ENCODE measurements around the gene GPR137.

The GPR137 gene

DNA sequence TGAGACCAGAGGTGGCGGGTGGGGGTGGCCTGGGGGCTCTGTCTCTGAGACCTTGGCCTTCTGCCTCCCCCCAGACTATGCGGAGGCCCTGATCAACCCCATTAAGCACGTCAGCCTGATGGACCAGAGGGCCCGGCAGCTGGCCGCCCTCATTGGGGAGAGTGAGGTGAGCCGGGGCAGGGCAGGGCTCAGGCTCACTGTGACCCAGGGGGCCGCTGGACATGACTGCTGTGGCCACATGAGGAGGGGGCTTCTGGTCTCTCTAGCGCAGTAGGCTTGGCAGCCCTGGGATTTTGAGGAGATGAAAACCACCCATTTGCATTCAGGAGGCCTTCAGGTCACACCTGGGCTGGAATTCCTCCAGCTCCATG, 21.7 kb upstream of the GPR137 start:
- no peak for DNase-seq (ENCODE audit: low read depth in 2 of 2)

DNA sequence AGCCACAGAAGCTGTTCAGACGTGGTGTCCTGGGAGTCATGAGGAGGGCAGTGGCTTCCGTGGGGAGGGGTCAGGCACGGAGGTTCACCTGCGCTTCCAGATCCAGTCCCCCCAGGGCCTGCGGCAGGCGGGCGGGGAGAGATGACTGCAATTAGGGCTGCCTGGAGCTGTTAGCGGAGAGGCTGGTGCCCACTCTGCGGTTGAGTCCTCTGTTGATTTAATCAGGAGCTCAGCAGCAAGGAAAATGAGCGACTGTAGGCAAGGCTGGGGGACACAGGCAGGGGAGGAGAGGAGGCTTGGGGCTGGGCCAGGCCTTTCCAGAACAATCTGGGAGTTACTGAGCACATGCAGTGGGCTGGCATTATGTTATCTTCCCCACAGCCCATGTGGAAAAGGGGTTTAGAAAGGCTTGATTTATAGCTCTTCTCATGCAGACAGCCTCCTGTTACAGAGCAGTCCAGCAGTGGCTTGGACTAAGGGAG, 21.2 kb upstream of the GPR137 start:
- DNase-seq (ENCODE audit: low read depth in 2 of 2) = no peak

DNA sequence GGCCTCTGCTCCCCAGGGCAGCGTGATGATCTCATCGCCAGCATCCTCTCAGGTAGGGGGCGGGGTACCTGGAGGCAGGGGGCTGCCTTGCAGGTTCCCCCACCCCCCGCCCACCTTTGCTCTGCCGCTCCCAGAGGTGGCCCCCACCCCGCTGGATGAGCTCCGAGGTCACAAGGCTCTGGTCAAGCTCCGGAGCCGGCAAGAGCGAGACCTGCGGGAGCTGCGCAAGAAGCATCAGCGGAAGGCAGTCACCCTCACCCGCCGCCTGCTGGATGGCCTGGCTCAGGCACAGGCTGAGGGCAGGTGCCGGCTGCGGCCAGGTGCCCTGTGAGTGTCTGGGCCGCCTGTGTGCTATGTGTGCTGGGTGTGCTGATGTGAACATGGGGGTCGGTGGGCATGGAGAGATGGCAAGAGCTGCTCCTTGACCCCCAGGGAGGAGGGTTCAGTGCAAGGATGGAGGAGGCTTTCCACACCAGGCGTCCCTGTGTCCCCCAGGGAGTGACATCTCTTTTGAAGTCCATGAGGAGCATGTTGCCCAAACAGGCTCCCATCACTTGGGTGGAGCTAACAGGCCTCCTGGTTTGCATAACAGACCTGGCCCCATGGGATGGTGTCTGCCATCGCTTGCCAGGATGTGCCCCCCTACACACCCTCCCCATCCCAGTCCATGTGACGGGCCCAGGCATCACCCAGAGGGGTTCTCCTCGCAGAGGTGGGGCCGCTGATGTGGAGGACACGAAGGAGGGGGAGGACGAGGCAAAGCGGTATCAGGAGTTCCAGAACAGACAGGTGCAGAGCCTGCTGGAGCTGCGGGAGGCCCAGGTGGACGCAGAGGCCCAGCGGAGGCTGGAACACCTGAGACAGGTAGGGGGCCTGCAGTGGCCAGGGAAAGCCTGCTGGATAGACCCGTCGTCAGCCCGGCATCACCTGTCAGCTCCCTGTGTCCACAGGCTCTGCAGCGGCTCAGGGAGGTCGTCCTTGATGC, 20.2 kb upstream of the GPR137 start:
- no peak for DNase-seq (ENCODE audit: low read depth in 2 of 2)

DNA sequence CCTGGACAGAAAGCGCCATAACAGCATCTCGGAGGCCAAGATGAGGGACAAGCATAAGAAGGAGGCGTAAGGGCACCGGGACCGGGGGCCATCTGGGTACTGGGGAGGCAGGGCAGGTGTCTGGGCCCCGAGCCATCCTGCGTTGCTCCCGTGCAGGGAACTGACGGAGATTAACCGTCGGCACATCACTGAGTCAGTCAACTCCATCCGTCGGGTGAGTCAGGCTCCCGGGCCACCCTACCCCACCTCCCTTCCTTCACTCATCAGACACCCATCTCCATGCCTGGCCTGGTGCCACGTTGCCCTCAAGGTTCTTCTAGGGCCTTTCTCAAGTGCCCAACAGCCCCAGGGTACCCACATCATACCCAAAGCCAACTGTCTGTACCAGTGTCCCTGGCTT, 19.3 kb upstream of the GPR137 start:
- no peak for DNase-seq (ENCODE audit: low read depth in 2 of 2)

DNA sequence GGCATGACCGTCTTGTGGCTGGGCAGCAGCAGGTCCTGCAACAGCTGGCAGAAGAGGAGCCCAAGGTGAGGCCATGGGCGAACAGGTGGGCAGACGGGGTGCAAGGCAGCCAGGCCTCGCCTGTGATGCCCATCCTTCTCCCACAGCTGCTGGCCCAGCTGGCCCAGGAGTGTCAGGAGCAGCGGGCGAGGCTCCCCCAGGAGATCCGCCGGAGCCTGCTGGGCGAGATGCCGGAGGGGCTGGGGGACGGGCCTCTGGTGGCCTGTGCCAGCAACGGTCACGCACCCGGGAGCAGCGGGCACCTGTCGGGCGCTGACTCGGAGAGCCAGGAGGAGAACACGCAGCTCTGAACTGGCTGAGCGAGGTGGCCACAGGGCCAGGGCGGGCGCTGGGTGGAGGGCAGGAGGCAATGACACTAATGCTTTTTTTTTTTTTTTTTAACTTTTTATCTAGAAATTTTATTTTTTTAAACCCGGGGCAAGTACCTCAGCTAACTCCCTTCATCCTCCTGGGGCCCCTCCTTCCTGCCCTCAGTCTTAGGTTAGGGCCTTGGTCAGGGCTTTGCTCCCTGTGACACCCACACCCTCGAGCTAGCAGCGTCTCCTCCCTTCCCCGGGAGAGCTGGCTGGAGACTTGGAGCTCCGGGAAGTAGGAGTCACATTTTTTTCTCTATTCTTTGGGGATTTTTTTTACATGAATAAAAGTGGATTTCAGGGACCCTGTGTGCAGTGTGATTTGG, 18.3 kb upstream of the GPR137 start:
- DNase-seq (ENCODE audit: low read depth in 2 of 2) = no peak

DNA sequence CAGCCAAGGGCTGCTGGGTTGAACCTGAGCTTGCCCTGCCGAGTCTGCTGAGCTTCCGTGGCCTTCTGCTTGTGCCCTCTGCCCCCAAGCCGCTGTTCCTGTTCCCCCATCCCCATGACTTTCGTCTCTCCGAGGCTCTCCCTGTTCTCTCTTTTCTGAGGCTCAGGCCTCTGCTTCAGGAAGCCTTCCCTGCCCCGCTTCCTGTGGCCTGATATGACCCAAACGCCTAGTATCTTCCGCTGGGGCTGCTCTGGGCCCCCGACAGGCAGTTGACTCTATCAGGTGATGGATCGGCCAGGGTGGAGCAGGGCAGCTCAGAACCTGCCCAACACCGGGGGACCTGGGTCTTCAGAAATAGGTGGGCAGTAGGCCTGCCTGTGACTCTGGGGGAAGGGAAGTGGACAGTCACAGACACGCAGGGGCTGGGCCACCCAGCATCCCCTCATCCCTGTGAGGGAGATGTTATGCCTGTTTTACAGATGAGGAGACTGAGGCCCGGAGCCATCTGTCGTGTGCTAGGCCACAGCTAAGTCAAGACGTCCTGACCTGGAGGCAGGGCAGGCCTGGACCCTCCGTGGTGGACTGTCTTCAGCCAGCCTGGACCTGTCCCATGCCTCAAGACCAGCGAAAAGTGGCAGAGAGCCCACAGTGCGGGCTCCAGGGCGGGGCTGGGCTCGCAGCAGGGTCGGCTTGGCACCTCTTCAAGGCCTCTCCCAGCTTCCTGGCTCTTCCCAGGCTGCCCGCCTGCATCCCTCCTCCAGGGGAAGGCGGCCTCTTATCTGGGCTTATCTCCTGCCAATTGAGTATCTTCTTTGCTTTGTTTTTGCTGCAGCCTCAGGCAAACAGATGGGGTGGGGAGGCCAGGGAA, 17.4 kb upstream of the GPR137 start:
- no peak for DNase-seq (ENCODE audit: low read depth in 2 of 2)

DNA sequence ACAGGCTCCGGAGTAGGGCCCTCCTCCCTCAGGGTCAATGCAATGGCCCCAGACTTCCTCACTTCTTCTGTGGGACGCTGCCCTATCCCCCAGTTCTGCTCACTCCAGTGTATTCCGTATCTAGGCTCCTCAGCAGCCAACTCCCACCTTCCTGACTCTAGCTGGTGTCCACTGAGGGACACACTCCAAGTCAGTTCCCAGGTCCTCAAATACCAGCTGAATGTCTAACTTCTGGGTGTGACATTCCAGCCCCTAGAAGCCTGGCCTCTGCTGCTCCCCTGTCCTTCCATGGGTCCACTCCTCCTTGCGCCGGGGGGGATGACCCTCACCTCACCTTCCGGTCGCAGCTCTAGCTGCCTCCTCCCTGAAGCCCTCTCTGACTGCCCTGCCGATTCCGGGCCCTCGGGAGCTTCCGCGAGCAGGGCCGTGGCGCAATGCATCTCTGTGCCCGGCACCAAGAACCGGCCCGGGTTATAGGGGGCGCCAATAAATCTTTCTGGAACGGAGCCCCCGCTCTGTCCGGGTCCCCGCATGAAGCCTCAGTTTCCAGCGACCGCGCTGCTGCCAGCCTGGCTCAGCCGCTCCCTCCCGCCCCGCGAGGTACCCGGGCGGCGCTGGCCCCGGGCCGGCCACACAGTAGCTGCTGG, 16.6 kb upstream of the GPR137 start:
- DNase-seq (ENCODE audit: low read depth in 2 of 2) = peak in 1 of 2 donors; percentile 22

DNA sequence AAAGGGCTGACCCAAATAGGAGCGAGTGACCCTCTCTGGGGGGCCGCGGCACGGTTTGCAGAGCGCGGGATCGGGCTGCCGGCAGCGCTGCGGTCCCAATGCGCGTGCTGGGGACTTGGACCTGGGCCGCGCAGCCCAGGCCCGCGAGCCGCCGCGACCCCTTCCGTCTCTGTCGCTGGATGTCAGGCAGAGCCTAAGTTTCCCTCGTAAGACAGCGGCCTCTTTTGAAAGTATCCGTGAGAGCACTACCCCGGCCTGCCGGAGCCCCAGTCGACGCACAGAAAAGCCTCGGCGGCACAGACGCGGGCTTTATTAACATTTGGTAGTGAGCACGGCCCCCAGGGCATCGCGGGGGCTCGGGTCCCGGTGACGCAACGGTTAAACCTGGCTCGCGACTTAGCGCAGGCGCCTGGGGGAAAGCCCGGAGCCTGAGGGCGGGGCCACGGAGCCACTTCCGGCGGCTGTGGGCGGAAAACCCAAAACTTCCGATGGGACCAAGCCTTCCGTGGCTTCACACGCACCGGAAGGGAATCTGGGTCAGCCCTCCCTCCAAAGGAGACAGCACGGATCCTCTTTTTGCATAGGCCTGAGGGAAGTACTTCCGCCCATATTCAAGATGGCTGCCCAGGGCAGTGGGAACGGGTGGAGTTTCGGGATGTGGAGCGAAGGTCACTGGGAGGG, 16.0 kb upstream of the GPR137 start:
- DNase-seq (ENCODE audit: low read depth in 2 of 2) = peak; percentile 91 to 97

DNA sequence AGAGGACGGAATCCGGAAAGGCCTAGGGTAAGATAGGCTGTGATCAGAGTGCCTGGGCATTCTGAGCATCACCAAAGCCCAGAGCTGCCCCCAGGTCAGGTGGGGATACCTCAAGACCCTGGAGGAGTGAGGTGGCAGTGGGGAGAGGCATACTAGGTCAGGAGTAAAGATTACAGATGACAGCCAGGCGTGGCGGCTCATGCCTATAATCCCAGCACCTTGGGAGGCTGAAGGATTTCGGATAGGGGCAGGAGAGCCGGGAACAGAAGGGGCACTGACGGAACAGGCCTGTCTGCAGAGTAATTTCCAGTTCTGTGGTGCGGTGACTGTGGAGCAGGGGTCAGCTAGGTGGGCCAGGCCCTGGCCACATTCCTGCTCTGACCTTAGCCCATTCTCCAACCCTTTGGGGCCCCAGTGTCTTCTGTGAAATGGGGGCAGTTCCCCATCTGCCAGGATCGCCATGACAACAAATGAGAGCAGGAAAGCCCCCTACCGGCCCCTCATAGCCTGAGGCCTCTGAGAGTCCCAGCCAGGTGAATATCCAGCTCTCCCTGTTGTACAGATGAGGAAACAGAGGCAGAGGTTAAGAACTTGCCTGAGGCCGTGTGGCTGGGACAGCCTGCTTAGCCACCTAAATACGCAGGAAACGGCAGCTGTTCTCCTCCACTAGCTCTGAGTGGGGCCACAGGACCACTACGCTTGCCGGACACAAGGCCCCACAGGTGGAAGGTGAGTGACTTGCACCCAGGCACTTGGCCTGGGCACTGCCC, 10.4 kb upstream of the GPR137 start:
- DNase-seq (ENCODE audit: low read depth in 2 of 2) = no peak

DNA sequence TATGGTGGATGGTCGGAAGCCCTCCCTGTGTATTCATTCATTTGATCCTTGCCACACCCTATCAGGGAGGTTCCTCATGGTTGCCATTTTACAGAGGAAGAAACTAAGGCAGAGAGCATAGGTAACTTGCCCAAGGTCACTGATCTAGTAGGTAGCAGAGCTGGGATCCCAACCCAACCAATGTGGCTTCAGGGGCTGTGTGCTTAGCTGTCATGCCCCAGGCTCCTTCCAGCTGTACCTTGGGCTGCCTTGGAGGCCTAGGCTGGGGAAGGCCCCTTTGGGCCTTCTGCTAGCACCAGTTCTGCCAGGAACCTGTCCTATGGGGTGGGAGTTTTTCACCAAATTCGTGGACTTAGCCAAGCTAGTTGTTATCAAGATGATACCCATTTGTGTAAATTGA, 9.8 kb upstream of the GPR137 start:
- no peak for DNase-seq (ENCODE audit: low read depth in 2 of 2)

DNA sequence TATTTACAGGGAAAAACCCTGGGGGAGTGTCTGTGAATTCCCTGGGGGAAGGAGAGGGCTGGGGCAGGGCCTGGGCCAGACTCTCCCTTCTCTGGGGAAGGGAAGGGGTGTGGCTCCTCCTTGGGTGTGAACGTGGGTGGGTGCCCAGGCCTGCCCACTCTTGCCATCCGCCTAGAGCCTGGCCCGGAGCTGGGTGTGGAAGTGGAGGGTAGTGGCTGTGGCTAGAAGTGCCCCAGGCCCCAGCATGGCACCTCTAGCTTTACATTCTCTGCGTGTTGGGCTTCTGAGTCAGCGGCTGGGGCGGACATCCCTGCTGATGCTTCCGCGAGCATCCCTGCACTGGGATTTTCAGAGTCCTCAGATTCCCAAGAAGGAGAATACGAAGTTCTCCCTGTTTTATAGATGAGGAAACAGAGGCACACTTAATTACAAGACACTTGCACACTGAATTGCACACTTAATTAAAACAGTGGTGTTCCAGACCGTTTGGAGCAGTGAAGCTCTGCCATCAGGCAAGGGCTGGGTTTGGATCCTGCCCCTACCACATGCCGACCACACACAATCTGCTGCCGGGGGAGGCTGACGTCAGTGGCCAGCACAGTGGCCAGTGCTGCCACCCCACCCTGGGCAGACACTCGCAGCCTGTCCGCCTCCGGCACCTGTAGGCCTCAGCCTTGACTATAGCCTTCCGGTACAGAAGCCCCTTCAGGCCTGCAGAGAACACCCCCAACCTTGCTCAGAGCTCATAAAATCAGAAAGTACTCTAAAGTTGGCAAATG, 8.8 kb upstream of the GPR137 start:
- DNase-seq (ENCODE audit: low read depth in 2 of 2) = no peak

DNA sequence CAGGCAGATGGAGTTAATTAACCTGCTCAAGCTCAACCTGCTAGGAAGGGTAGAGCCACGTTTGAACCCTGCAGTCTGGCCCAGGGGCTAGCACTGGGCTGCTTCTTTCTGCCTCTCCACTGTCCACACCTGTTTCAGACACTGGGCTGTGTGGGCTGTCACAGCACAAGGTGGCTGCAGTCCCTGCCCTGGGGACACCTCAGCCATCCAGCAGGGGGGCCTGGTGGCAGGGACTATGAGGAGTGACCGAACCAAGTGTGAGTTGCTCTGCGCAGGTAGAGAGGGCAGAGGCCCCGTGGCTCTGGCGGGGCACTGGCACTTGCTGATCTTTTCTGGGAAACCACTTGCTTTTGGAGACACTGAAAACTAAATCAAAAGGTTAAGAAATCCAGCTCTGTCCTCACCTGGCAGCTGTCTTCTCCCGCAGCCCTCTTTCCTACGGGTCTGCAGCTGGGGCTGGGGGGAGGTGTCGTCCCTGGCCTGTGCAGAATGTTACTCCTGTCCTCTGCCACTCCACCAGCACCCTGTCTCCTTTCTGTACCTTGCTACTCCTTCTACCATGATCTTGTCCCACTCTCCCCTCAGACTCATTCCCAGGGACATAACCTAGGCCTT, 7.0 kb upstream of the GPR137 start:
- DNase-seq (ENCODE audit: low read depth in 2 of 2) = no peak

DNA sequence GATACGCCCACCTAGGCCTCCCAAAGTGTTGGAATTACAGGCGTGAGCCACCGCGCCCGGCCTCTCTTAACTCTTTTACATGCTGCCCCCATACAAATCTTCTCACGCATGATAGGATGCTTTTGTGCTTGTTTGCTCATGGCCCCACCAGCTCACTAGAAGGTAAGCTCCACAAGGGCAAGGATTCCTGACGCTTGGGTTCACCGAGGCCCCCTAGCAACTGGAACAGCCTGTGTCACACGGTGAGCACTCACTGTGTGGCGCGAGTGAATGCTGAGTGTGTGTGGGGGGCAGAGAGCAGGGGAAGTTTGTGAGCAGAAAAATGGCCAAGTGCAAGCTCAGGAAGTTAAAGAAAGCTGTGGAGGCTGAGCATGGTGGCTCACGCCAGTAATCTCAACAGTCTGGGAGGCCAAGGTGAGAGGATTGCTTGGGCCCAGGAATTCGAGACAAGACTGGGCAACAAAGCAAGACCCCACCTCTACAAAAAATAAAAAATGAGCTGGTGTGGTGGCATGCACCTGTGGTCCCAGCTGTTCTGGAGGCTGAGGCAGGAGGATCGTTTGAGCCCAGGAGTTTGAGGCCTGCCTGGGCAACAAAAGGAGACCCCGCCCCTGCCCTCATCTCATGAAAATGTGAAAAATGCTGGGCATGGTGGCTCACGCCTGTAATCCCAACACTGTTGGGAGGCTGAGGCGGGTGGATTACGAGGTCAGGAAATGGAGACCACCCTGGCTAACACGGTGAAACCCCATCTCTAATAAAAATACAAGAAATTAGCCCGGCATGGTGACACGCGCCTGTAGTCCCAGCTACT, 3.5 kb upstream of the GPR137 start:
- DNase-seq (ENCODE audit: low read depth in 2 of 2) = no peak

DNA sequence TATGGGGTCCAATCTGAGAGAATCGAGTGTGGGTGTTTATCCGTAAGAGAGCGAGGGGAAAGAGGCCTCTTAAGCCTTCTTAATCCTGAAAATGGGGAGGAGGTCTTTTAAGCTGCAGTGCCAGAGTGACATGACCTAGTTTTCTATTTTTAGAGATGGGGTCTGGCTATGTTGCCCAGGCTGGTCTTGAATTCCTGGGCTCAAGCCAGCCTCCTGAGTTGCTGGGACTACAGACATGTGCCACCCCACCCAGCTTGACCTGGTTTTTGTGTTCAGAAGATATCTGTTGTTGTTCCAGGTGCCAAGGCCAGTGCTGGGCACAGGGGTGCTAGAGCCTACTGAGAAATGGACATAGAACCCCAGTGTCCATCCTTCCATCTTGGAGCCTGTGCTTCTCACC, 2.6 kb upstream of the GPR137 start:
- DNase-seq (ENCODE audit: low read depth in 2 of 2) = no peak

DNA sequence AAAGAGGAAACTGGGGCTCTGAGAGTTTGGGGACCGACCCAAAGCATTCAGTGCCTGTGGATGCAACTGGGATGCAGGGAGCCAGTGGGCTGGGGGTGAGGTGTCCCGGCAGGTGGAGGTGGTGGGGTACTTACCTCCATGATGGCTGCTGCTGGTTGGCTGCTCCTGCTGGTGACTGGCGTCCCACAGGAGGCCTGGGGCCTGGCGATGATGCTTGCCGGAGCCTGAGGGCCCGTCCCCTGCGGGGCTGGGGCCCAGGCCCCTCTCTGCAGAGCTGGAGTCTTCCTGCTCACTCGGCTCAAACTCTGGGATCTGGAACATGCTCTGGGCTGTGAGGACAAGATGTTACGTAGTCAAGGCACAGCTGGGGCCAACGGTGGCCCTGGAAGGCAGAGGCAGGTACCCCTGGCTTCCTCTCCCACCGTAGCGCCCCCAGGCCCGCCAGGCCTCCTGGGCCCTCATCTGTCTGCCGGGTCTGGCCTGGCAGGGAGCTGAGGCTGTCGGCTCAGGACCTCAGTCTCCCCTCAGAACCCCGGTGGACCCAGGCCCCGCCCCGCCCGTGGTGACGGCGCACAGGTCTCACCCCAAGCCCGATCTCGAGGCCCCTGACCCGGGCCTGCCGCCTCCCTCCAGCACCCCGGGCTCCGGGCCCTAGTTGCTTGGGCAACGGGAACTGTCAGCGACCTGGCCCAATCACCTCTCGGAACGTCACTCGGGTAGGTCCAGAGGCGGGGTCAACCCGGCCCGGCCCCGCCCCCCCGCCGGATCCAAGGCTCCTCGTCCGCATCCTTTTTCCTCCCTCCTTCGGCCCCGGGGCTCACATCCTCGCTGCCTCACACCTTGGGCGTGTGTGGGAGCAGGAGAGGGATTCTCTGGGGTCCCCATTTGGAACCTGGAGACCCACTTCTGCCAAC, 1.3 kb upstream of the GPR137 start, which contains the start of gene BAD:
Gene BAD (minus strand): TSS at position 618 of the 914 bp plus-strand sequence. CDS start 297 bp downstream, at position 321.
- DNase-seq (ENCODE audit: low read depth in 2 of 2) = peak; percentile 83 to 88
